GM12878 (cell line): ENCODE data around the gene CAMKMT. TPM values are rescaled to one million over a fixed set of nuclear protein-coding genes. Genes with fewer than 3 reads are reported as not detected.

ENCODE experiments used
- ATAC-seq: fragments of 200-7000 bp; cut with Tn5 transposase; 3 replicates; pipeline ENCODE4 v1.9.1; 2020; ENCODE audit warnings: mild to moderate bottlenecking, moderate library complexity
- BruUV-seq: library from RNA; stranded (reverse); fragments of 400-500 nt; replicated peaks from 2 replicates; lab custom pipeline; 2021; lab: Mats Ljungman, UMichigan
- CTCF ChIA-PET: fragments of 300-600 bp; sonication (Branson Sonifier 250); formaldehyde crosslinking; extraction: SDS; loops from one replicate; lab custom pipeline; 2021; ENCODE audit warnings: inconsistent platforms; lab: Yijun Ruan, JAX
- POLR2A ChIA-PET: fragments of 350-600 bp; formaldehyde crosslinking; extraction: SDS; loops from one replicate; lab custom pipeline; 2021; ENCODE audit warnings: inconsistent platforms; lab: Charles Lee
- RAD21 ChIA-PET: fragments of 300-600 bp; sonication (Branson Sonifier 250); formaldehyde crosslinking; loops from one replicate; lab custom pipeline; 2023; ENCODE audit warnings: antibody characterized with exemption; ENCODE audit not compliant: unreplicated experiment; lab: Charles Lee
- SMC1A ChIA-PET: fragments of 300-600 bp; sonication (Branson Sonifier 250); formaldehyde crosslinking; loops from one replicate; lab custom pipeline; 2023; ENCODE audit not compliant: unreplicated experiment, uncharacterized antibody; lab: Charles Lee
- DNase-seq: peaks from one replicate; pipeline ENCODE4 v3.0.0-alpha.2; 2011; ENCODE audit warnings: low read depth, low spot score
- FAIRE-seq: peaks from 3 replicates; lab custom pipeline; 2011; peaks lifted over from hg19 to GRCh38; lab: Jason Lieb, UNC
- H2AFZ ChIP-seq: 2 replicates; pipeline ENCODE4 v1.6.0; 2011; ENCODE audit warnings: low read depth, low read length, control low read depth; ENCODE audit not compliant: control insufficient read depth
- H3K27ac ChIP-seq: 2 replicates; pipeline ENCODE4 v1.5.1; 2011; ENCODE audit warnings: control low read depth; ENCODE audit not compliant: control insufficient read depth, insufficient read depth
- H3K27me3 ChIP-seq, 2 experiments: replicated peaks in 1 of 2; 2 replicates each; pipeline versions ENCODE4 v1.6.0 to v1.6.1; 2011; ENCODE audit warnings: low read length in 1 of 2; ENCODE audit not compliant: control insufficient read depth in 2 of 2, insufficient read depth in 2 of 2
- H3K36me3 ChIP-seq, 2 experiments: 2 replicates each; pipeline ENCODE4 v1.5.1; 2011; ENCODE audit warnings: low read length in 1 of 2; ENCODE audit not compliant: control insufficient read depth in 2 of 2, insufficient read depth in 2 of 2
- H3K4me1 ChIP-seq: 2 replicates; pipeline ENCODE4 v1.6.1; 2011; ENCODE audit warnings: mild to moderate bottlenecking, low read length, moderate library complexity, mixed read lengths; ENCODE audit not compliant: control insufficient read depth, insufficient read depth
- H3K4me2 ChIP-seq: 2 replicates; pipeline ENCODE4 v1.6.0; 2011; ENCODE audit warnings: control low read depth; ENCODE audit not compliant: control insufficient read depth, insufficient read depth
- H3K4me3 ChIP-seq: fragments of 200-600 bp; sonication (generic); 2 replicates; pipeline ENCODE4 v1.5.1; 2016
- H3K79me2 ChIP-seq: 2 replicates; pipeline ENCODE4 v1.6.0; 2011; ENCODE audit warnings: low read length; ENCODE audit not compliant: control insufficient read depth, insufficient read depth
- H3K9ac ChIP-seq: 2 replicates; pipeline ENCODE4 v1.8.0; 2011; ENCODE audit warnings: low read length, control low read depth, mixed read lengths; ENCODE audit not compliant: control insufficient read depth, insufficient read depth
- H3K9me3 ChIP-seq: replicated peaks from 3 replicates; pipeline ENCODE4 v1.5.1; 2011; ENCODE audit warnings: mild to moderate bottlenecking, low read length; ENCODE audit not compliant: control insufficient read depth, insufficient read depth
- H4K20me1 ChIP-seq: 2 replicates; pipeline ENCODE4 v1.6.0; 2011; ENCODE audit not compliant: control insufficient read depth, insufficient read depth
- BHLHE40 ChIP-seq, 2 experiments: fragments of 450-650 bp in 1 of 2; IDR thresholded peaks; 2 replicates each; pipeline ENCODE4 v1.6.1; 2011 to 2017; ENCODE audit warnings: low read depth in 2 of 2, borderline replicate concordance in 1 of 2, improper control_type of control experiment in 1 of 2, low read length in 1 of 2, mild to moderate bottlenecking in 1 of 2
- ETV6 ChIP-seq, 2 experiments: fragments of 450-650 bp in 1 of 2; IDR thresholded peaks in 1 of 2; conservative IDR thresholded peaks in 1 of 2; 2 replicates each; pipeline ENCODE4 v1.6.1; 2014; ENCODE audit warnings: antibody characterized with exemption in 1 of 2, borderline replicate concordance in 1 of 2, low read depth in 1 of 2, mild to moderate bottlenecking in 1 of 2, moderate library complexity in 1 of 2
- IRF4 ChIP-seq: IDR thresholded peaks from 2 replicates; pipeline ENCODE4 v1.6.1; 2011; ENCODE audit warnings: low read depth, low read length
- MEF2B ChIP-seq: fragments of 450-650 bp; IDR thresholded peaks from 2 replicates; pipeline ENCODE4 v1.6.1; 2018; ENCODE audit warnings: mild to moderate bottlenecking, moderate library complexity; ENCODE audit not compliant: partially characterized antibody, poor library complexity, severe bottlenecking
- NFIC ChIP-seq: IDR thresholded peaks from 2 replicates; pipeline ENCODE4 v1.6.1; 2012; ENCODE audit warnings: low read depth, mild to moderate bottlenecking, inconsistent platforms, low read length, moderate library complexity
- SIX5 ChIP-seq: IDR thresholded peaks from 2 replicates; pipeline ENCODE4 v1.6.1; 2011; ENCODE audit warnings: mild to moderate bottlenecking, low read depth, low read length, moderate library complexity; ENCODE audit not compliant: severe bottlenecking
- SMC3 ChIP-seq: IDR thresholded peaks from 2 replicates; pipeline ENCODE4 v1.6.1; 2011; ENCODE audit warnings: low read length, improper control_type of control experiment, borderline replicate concordance
- SREBF2 ChIP-seq: IDR thresholded peaks from 2 replicates; pipeline ENCODE4 v1.6.1; 2012; ENCODE audit warnings: mild to moderate bottlenecking, low read length
- SUPT20H ChIP-seq: IDR thresholded peaks from 2 replicates; pipeline ENCODE4 v1.6.1; 2011; ENCODE audit warnings: low read depth, mild to moderate bottlenecking, low read length, moderate library complexity, borderline replicate concordance; ENCODE audit not compliant: control insufficient read depth
- WGBS: methylation state at CpG from one replicate; pipeline ENCODE4 v1.1.6; 2016; ENCODE audit warnings: low lambda C conversion rate; ENCODE audit not compliant: insufficient replicate concordance, insufficient coverage; ENCODE audit errors: missing lambda C conversion rate; 5-methylcytosine and 5-hydroxymethylcytosine counted together
- in situ Hi-C: fragments of 300-500 bp; cut with MboI; formaldehyde crosslinking; loops from 9 replicates; pipeline ENCODE4 v1.14.3; 2018; ENCODE audit warnings: mixed read lengths
- intact Hi-C: fragments of 100-400 bp; cut with micrococcal nuclease; formaldehyde crosslinking; loops from one replicate; pipeline ENCODE4 v1.14.2; 2022; ENCODE audit not compliant: unreplicated experiment
- polyA plus RNA-seq, 11 experiments: library from polyadenylated mRNA; depleted of rRNA in 4 of 11; unstranded in 6 of 11; stranded (reverse) in 5 of 11; fragments of >200 nt; fragmentation: Nextera tagmentation in 4 of 11; fragmentation: Illumina TruSeq in 1 of 11; extraction: Ambion mirVana in 4 of 11; extraction: Trizol in 1 of 11; gene quantifications; 1 replicate in 1 of 11; 2 replicates in 10 of 11; pipeline versions ENCODE4 v1.2.1 to v1.2.3, GENCODE V29; 2011 to 2016; ENCODE audit warnings: inconsistent platforms in 2 of 11, missing spikeins in 2 of 11, low read depth in 1 of 11
- total RNA-seq, 4 experiments: library from RNA; depleted of rRNA in 3 of 4; stranded (reverse); fragments of >200 nt in 3 of 4; fragmentation: Illumina TruSeq in 1 of 4; extraction: Trizol in 1 of 4; gene quantifications; 2 replicates each; pipeline versions ENCODE4 v1.2.1 to v1.2.3, GENCODE V29; 2013 to 2021

CAMKMT gene
- total and polyA plus RNA-seq, 10 of the 15 experiments (the other 5 are each of a cell fraction or from before 2014, with no cell fraction given), result 2.7 to 16.0 (median 11.8) TPM

DNA sequence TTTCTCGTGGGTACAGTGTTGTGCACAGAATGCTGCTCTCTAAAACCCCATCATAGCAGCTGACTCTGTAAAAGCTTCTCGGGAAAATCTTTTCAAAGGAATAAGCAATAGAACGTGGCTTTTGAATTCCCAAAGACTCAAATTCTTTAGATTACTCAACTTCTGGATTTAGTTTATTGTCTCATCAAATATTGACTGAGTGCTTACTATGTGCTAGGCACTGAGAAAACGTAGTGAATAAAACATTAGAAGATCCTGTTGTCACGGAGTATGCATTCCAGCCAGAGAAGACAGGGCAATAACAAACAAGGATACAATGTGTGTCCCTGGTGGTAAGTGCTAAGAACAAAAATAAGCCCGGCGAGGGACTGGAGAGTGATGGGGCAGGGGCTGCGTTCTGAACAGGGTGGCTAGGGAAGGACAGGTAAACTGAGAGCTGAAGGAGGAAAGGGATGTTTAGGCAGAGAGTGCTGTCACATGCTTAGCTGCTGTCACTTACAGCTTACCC is 401.6 kb downstream of the CAMKMT start (continued):
- TF ChIP-seq SIX5 (no peak), IRF4 (no peak), MEF2B (no peak), BHLHE40 (IDR thresholded peaks at IDR 0.05; ENCODE audit: borderline replicate concordance in 1 of 2, low read depth in 2 of 2, low read length in 1 of 2) (no peak), SREBF2 (no peak)

DNA sequence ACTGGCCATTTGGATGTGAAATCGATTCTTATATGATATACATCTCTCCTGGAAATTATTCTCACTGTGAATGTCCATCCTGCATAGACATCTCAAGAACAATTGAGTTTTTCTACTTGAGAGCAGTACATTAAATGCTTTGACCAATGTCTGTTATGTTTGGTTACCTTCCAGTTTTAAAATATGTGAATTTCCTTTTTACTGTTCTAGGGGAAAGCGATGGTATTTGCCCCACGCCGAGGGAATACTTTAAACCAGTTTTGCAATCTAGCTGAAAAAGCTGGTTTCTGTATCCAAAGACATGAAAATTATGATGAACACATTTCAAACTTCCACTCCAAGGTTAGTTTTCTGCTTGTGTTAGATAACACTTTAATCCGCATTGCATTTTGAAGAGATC is 404.5 kb downstream of the CAMKMT start:
- ChIA-PET POLR2A (no interaction called here), RAD21 (no interaction called here), SMC1A (interaction anchor here (1.2 kb wide), 1 partner anchor 187 kb away, joined by 4 read pairs; no protein-coding TSS in a partner anchor), CTCF (interaction anchor here (1.0 to 1.8 kb wide), 4 partner anchors 13 to 287 kb away, joined by 5 to 6 read pairs (median 5); no protein-coding TSS in a partner anchor)
- no peak overlapping the region for H3K4me3 ChIP-seq
- H3K4me2 ChIP-seq, result no peak overlapping the region
- DNase-seq (no peak), FAIRE-seq (no peak), ATAC-seq (no peak)
- H3K27me3 ChIP-seq, result no peaks in the 10 kb centered on the region
- H3K36me3 ChIP-seq, result no peaks in the 10 kb centered on the region
- no peak overlapping the region for H3K9ac ChIP-seq
- H4K20me1 ChIP-seq, result no peaks in the 10 kb centered on the region
- H3K4me1 ChIP-seq, result no peaks in the 10 kb centered on the region
- BruUV-seq, result no TSS peak
- no peak overlapping the region for H2AFZ ChIP-seq
- WGBS, result 83% methylated on average over 5 of the region's 5 CpGs
- H3K79me2 ChIP-seq, result no peaks in the 10 kb centered on the region
- in situ Hi-C loops (no loop called here), intact Hi-C loops (no loop called here)
- no peak overlapping the region for H3K27ac ChIP-seq
- H3K9me3 ChIP-seq, result no peaks in the 10 kb centered on the region
- TF ChIP-seq ETV6 (conservative IDR thresholded peaks at IDR 0.05 in 1 of 2, IDR thresholded peaks at IDR 0.05 in 1 of 2; ENCODE audit: borderline replicate concordance in 1 of 2, low read depth in 1 of 2) (no peak), SUPT20H (no peak), SMC3 (no peak), NFIC (no peak)
